H1 (cell line): ENCODE data around the gene ABCA1. TPM values are rescaled to one million over a fixed set of nuclear protein-coding genes. Genes with fewer than 3 reads are reported as not detected.

Source experiments
- CTCF ChIA-PET: fragments of 300-600 bp; sonication (Branson Sonifier 250); formaldehyde crosslinking; loops from one replicate; lab custom pipeline; 2021; ENCODE audit not compliant: partially characterized antibody; lab: Charles Lee
- POLR2A ChIA-PET: fragments of 300-600 bp; sonication (Branson Sonifier 250); formaldehyde crosslinking; loops from one replicate; lab custom pipeline; 2021; ENCODE audit warnings: inconsistent platforms; ENCODE audit not compliant: partially characterized antibody; lab: Charles Lee
- DNase-seq, 2 experiments: peaks; one replicate each; pipeline versions ENCODE4 v3.0.0 to v3.0.0-alpha.2; 2010 to 2022; ENCODE audit warnings: low spot score in 2 of 2, low read depth in 1 of 2, mixed read lengths in 1 of 2
- FAIRE-seq: peaks from 2 replicates; lab custom pipeline; 2011; peaks lifted over from hg19 to GRCh38; lab: Jason Lieb, UNC
- H2AFZ ChIP-seq: 2 replicates; pipeline ENCODE4 v1.8.1; 2012; ENCODE audit warnings: low read length, inconsistent platforms
- H2AK5ac ChIP-seq: 2 replicates; pipeline ENCODE4 v1.6.1; 2013; ENCODE audit warnings: low read depth, low read length
- H2BK120ac ChIP-seq: replicated peaks from 2 replicates; pipeline ENCODE3; 2013; ENCODE audit warnings: low read depth, low read length, inconsistent platforms
- H2BK12ac ChIP-seq: 2 replicates; pipeline ENCODE4 v1.6.1; 2013; ENCODE audit warnings: low read depth, low read length
- H2BK15ac ChIP-seq: 2 replicates; pipeline ENCODE4 v1.6.1; 2013; ENCODE audit warnings: low read length
- H2BK20ac ChIP-seq: 2 replicates; pipeline ENCODE4 v1.6.1; 2013; ENCODE audit warnings: low read length
- H2BK5ac ChIP-seq: 2 replicates; pipeline ENCODE4 v1.6.1; 2013; ENCODE audit warnings: low read depth, low read length
- H3K14ac ChIP-seq: 2 replicates; pipeline ENCODE4 v1.6.1; 2013; ENCODE audit warnings: inconsistent platforms; ENCODE audit not compliant: insufficient read length
- H3K18ac ChIP-seq: 2 replicates; pipeline ENCODE4 v1.6.1; 2013; ENCODE audit warnings: low read length; ENCODE audit errors: extremely low read depth
- H3K23ac ChIP-seq: 2 replicates; pipeline ENCODE4 v1.6.1; 2013; ENCODE audit warnings: inconsistent platforms; ENCODE audit not compliant: insufficient read length
- H3K23me2 ChIP-seq: 2 replicates; pipeline ENCODE4 v1.6.1; 2013; ENCODE audit warnings: low read depth, low read length
- H3K27ac ChIP-seq: 2 replicates; pipeline ENCODE4 v1.6.1; 2011; ENCODE audit warnings: low read depth, low read length, inconsistent platforms
- H3K27me3 ChIP-seq, 4 experiments: replicated peaks in 1 of 4; 1 replicate in 1 of 4; 2 replicates in 3 of 4; pipeline versions ENCODE4 v1.6.1 to v1.8.1; 2011 to 2013; ENCODE audit warnings: low read length in 3 of 4, mild to moderate bottlenecking in 3 of 4, inconsistent platforms in 2 of 4, mixed read lengths in 2 of 4, moderate library complexity in 1 of 4; ENCODE audit not compliant: control insufficient read depth in 3 of 4, insufficient read depth in 3 of 4; ENCODE audit errors: extremely low read depth in 1 of 4
- H3K36me3 ChIP-seq, 4 experiments: 2 replicates each; pipeline versions ENCODE4 v1.6.1 to v1.8.1; 2011 to 2013; ENCODE audit warnings: mild to moderate bottlenecking in 4 of 4, low read length in 3 of 4, moderate library complexity in 2 of 4, control low read depth in 1 of 4, inconsistent platforms in 1 of 4; ENCODE audit not compliant: insufficient read depth in 4 of 4, control insufficient read depth in 2 of 4
- H3K4ac ChIP-seq: replicated peaks from 2 replicates; pipeline ENCODE3; 2013; ENCODE audit warnings: low read length, low read depth, mixed read lengths, inconsistent platforms; ENCODE audit not compliant: insufficient read length
- H3K4me1 ChIP-seq, 4 experiments: replicated peaks in 1 of 4; 1 replicate in 1 of 4; 2 replicates in 3 of 4; pipeline versions ENCODE4 v1.6.1 to v1.8.1; 2011 to 2013; ENCODE audit warnings: low read length in 3 of 4, inconsistent platforms in 2 of 4, mixed read lengths in 1 of 4; ENCODE audit not compliant: insufficient read depth in 4 of 4, control insufficient read depth in 3 of 4
- H3K4me2 ChIP-seq, 2 experiments: 2 replicates each; pipeline versions ENCODE4 v1.6.1 to v1.8.1; 2011 to 2013; ENCODE audit warnings: low read depth in 2 of 2, low read length in 2 of 2, control low read depth in 1 of 2, inconsistent platforms in 1 of 2, mild to moderate bottlenecking in 1 of 2; ENCODE audit not compliant: insufficient read depth in 1 of 2
- H3K4me3 ChIP-seq, 4 experiments: fragments of 200-600, 300-600 bp in 1 of 4; sonication (generic), shearing (Covaris generic), sonication (Bioruptor Twin) in 1 of 4; 2 replicates each; pipeline versions ENCODE4 v1.5.1 to v1.8.1; 2011 to 2016; ENCODE audit warnings: low read length in 4 of 4, low read depth in 3 of 4, control low read depth in 2 of 4, inconsistent platforms in 2 of 4, mild to moderate bottlenecking in 2 of 4, mixed read lengths in 1 of 4, moderate library complexity in 1 of 4; ENCODE audit not compliant: insufficient read depth in 2 of 4; ENCODE audit errors: extremely low read depth in 1 of 4
- H3K56ac ChIP-seq: replicated peaks from 2 replicates; pipeline ENCODE3; 2013; ENCODE audit warnings: low read depth, mild to moderate bottlenecking, mixed read lengths, low read length, inconsistent platforms; ENCODE audit not compliant: insufficient read length
- H3K79me1 ChIP-seq: 2 replicates; pipeline ENCODE4 v1.6.1; 2013; ENCODE audit warnings: low read depth, low read length, control low read depth
- H3K79me2 ChIP-seq, 2 experiments: 2 replicates each; pipeline versions ENCODE4 v1.6.1 to v1.8.1; 2012 to 2013; ENCODE audit warnings: low read length in 2 of 2, mild to moderate bottlenecking in 2 of 2, inconsistent platforms in 1 of 2; ENCODE audit not compliant: insufficient read depth in 2 of 2, control insufficient read depth in 1 of 2
- H3K9ac ChIP-seq, 4 experiments: replicated peaks in 1 of 4; 1 replicate in 1 of 4; 2 replicates in 3 of 4; pipeline versions ENCODE4 v1.6.1 to v1.8.1; 2011 to 2013; ENCODE audit warnings: low read depth in 3 of 4, low read length in 3 of 4, control low read depth in 2 of 4, mild to moderate bottlenecking in 2 of 4, moderate library complexity in 2 of 4, inconsistent platforms in 1 of 4; ENCODE audit errors: extremely low read depth in 1 of 4
- H3K9me3 ChIP-seq, 2 experiments: 2 replicates each; pipeline versions ENCODE4 v1.6.1 to v1.8.1; 2012 to 2013; ENCODE audit warnings: mild to moderate bottlenecking in 2 of 2, moderate library complexity in 2 of 2, control low read depth in 1 of 2, inconsistent platforms in 1 of 2, low read depth in 1 of 2, low read length in 1 of 2, mixed read lengths in 1 of 2; ENCODE audit not compliant: insufficient read depth in 2 of 2
- H4K20me1 ChIP-seq, 2 experiments: replicated peaks in 1 of 2; 2 replicates each; pipeline versions ENCODE3 to v1.8.1; 2011 to 2013; ENCODE audit warnings: inconsistent platforms in 2 of 2, low read length in 2 of 2, mild to moderate bottlenecking in 1 of 2; ENCODE audit not compliant: insufficient read depth in 2 of 2, control insufficient read depth in 1 of 2
- H4K5ac ChIP-seq: 2 replicates; pipeline ENCODE4 v1.6.1; 2013; ENCODE audit warnings: low read length, low read depth, mixed read lengths, inconsistent platforms; ENCODE audit not compliant: insufficient read length
- H4K8ac ChIP-seq: 2 replicates; pipeline ENCODE4 v1.8.0; 2013; ENCODE audit warnings: mild to moderate bottlenecking, moderate library complexity, low read length, inconsistent platforms; ENCODE audit not compliant: insufficient read depth; ENCODE audit errors: extremely low read depth
- H4K91ac ChIP-seq: replicated peaks from 2 replicates; pipeline ENCODE3; 2013; ENCODE audit warnings: low read length, mixed read lengths, inconsistent platforms; ENCODE audit not compliant: insufficient read length
- NANOG ChIP-seq: IDR thresholded peaks from 2 replicates; pipeline ENCODE4 v1.6.1; 2011; ENCODE audit warnings: low read length, low read depth, mild to moderate bottlenecking, inconsistent platforms; ENCODE audit not compliant: insufficient read depth, poor library complexity, severe bottlenecking
- NRF1 ChIP-seq: IDR thresholded peaks from 2 replicates; pipeline ENCODE4 v1.6.1; 2011; ENCODE audit warnings: mild to moderate bottlenecking, low read depth, low read length, improper control_type of control experiment
- RFX5 ChIP-seq: IDR thresholded peaks from 2 replicates; pipeline ENCODE4 v1.6.1; 2011; ENCODE audit warnings: low read depth, low read length, improper control_type of control experiment, borderline replicate concordance
- TAF7 ChIP-seq: optimal IDR thresholded peaks from 2 replicates; pipeline ENCODE3; 2011; ENCODE audit warnings: low read depth, mild to moderate bottlenecking, inconsistent platforms, low read length, moderate library complexity, borderline replicate concordance
- ZNF274 ChIP-seq: IDR thresholded peaks from 2 replicates; pipeline ENCODE4 v1.7.0; 2012; ENCODE audit warnings: low read length, borderline replicate concordance; ENCODE audit errors: extremely low read depth
- WGBS, 2 experiments: shearing (Covaris generic) in 1 of 2; methylation state at CpG; one replicate each; pipeline versions ENCODE4 v1.1.6 to v1.1.7; 2013 to 2015; ENCODE audit warnings: low lambda C conversion rate in 2 of 2, mixed read lengths in 2 of 2, inconsistent platforms in 1 of 2, low coverage in 1 of 2, missing lambda C conversion rate in 1 of 2; ENCODE audit not compliant: insufficient replicate concordance in 2 of 2, insufficient coverage in 1 of 2, insufficient read length in 1 of 2; ENCODE audit errors: extremely low coverage in 1 of 2, missing lambda C conversion rate in 1 of 2; 5-methylcytosine and 5-hydroxymethylcytosine counted together
- polyA plus RNA-seq, 7 experiments: library from polyadenylated mRNA; depleted of rRNA in 3 of 7; stranded (reverse) in 5 of 7; unstranded in 2 of 7; fragments of >200 nt in 5 of 7; fragments of 200-250 nt in 2 of 7; gene quantifications; 1 replicate in 5 of 7; 2 replicates in 1 of 7; 4 replicates in 1 of 7; pipeline versions ENCODE4 v1.2.1 to v1.2.3, GENCODE V29; 2011 to 2013; ENCODE audit warnings: missing spikeins in 2 of 7, mixed read lengths in 2 of 7
- total RNA-seq: library from RNA; stranded (reverse); fragmentation: NEBNext Ultra II Directional; extraction: Animal tissue kit (Norgen Biotek cat#: 25700); gene quantifications from 2 replicates; pipeline ENCODE4 v1.2.1, GENCODE V29; 2021

ABCA1 gene
- total and polyA plus RNA-seq, 2 of the 8 experiments (the other 6 are each of a cell fraction or from before 2014, with no cell fraction given), result 6.9 to 7.8 TPM

- H4K91ac ChIP-seq, result no peak overlapping the region
- no peak overlapping the region for H3K14ac ChIP-seq
- no peak overlapping the region for H2BK20ac ChIP-seq
- POLR2A ChIA-PET, result interaction anchor here (0.6 to 1.1 kb wide), 2 partner anchors 20 to 89 kb away, joined by 3 to 7 read pairs; no protein-coding TSS in a partner anchor
- CTCF ChIA-PET, result interaction anchor here (1.1 to 1.5 kb wide), 2 partner anchors 36 to 419 kb away, joined by 3 to 4 read pairs; no protein-coding TSS in a partner anchor
- H3K4me2 ChIP-seq, result no peak overlapping the region
- H3K4ac ChIP-seq, result no peak overlapping the region
- H4K8ac ChIP-seq, result no peak overlapping the region
- H3K27ac ChIP-seq, result no peak overlapping the region
- no peak for DNase-seq
- no peak overlapping the region for H2BK120ac ChIP-seq
- no peak overlapping the region for H3K56ac ChIP-seq
- H2AFZ ChIP-seq, result no peak overlapping the region
- H2BK15ac ChIP-seq, result 0 out of 2 replicates have a peak overlapping the region, but pooled peaks have one; percentile 77
- no peaks in the 10 kb centered on the region for H4K20me1 ChIP-seq
- H4K5ac ChIP-seq, result no peak overlapping the region
- no peak overlapping the region for H2AK5ac ChIP-seq
- H3K4me3 ChIP-seq, result no peak overlapping the region
- FAIRE-seq, result no peak
- H3K4me1 ChIP-seq, result peaks cover 5 to 15% (median 9%) of the 10 kb centered on the region in 4 experiments
- no peak overlapping the region for H3K23ac ChIP-seq
- no peaks in the 10 kb centered on the region for H3K9me3 ChIP-seq
- TF ChIP-seq ZNF274 (no peak), RFX5 (no peak), NRF1 (no peak), NANOG (no peak), TAF7 (no peak)
- TF ChIP-seq, all 59 proteins: peak for 0
- Histone ChIP-seq H2BK5ac (no peak overlapping the region), H3K79me1 (no peaks in the 10 kb centered on the region), H3K27me3 (no peaks in the 10 kb centered on the region), H3K9ac (no peak overlapping the region; a peak in 1 of 7 replicates), H2BK12ac (no peak overlapping the region), H3K23me2 (no peaks in the 10 kb centered on the region; the same call in 1 of the 2 replicates), H3K18ac (no peak overlapping the region), H3K79me2 (no peaks in the 10 kb centered on the region), H3K36me3 (no peaks in the 10 kb centered on the region)
- WGBS, 2 experiments, result 85% methylated on average over 4 of the region's 4 CpGs; no CpG with 5 or more reads in 1 of the 2 experiments
Measured at GRCh38 chr9:104972242-104972866, 44.4 kb upstream of the ABCA1 start.
